NOMO-1 treated with DMSO at 0.1 percent for 48 hours (cell line): ENCODE measurements around the gene MAGEA2.
"Not testable (repeated sequence)": the region's sequence is repeated elsewhere in the genome, so short reads cannot be mapped to it uniquely, and the experiment has no call there.

ENCODE experiments used
- DNase-seq: peaks from one replicate; lab custom pipeline; 2025; ENCODE audit not compliant: unreplicated experiment; lab: John Stamatoyannopoulos, UW

Gene MAGEA2, protein sequence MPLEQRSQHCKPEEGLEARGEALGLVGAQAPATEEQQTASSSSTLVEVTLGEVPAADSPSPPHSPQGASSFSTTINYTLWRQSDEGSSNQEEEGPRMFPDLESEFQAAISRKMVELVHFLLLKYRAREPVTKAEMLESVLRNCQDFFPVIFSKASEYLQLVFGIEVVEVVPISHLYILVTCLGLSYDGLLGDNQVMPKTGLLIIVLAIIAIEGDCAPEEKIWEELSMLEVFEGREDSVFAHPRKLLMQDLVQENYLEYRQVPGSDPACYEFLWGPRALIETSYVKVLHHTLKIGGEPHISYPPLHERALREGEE

DNA sequence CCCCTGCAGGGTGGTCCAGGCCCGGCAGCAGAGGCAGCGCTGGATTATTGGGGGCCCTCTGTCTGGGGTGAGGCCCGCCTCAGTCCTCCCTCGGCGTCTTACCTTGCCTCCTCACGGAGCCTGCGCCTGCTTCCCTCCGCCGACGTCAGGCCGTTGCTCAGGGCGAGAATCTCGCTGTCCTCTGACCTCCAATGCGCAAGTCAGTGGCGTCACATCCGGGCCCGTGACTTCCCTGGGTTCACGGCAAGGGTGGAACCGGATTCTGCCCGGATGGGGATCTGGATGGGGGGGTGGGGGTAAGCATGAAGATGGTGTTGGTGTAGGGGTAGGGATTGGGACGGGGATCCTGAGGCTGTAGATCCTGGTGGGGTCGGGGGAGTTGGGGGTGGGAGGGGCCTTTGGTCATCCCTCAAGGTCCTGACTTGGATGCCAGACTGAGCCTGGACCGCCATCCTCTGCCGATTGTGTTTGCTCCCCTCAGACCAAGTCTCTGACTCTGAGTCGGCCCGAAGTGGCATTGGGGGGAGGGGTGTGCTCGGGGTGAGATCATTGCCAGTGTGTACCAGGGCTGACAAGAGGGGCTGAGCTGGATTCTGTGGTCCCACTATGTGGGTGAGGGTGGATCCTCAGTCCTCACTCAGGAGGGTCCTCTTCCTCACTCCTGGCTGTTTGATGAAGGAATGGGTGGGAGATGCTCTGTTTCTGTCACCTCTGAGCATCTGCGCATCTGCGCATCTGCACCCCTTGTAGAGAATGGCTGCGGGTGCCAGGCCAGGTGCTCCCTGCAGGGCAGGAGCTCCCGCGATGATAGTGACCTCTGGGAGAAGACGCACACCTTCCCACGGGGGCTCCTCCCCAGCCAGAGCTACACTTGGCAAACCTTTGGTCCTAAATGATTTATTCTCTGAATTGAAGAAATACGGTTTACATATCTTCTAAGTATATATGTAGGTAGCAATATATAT lies at the start of gene MAGEA2:
Gene MAGEA2 (minus strand): TSS at position 157 of the 965 bp plus-strand sequence. CDS start 2,479 bp downstream, outside the sequence.
- not testable (repeated sequence) for DNase-seq

DNA sequence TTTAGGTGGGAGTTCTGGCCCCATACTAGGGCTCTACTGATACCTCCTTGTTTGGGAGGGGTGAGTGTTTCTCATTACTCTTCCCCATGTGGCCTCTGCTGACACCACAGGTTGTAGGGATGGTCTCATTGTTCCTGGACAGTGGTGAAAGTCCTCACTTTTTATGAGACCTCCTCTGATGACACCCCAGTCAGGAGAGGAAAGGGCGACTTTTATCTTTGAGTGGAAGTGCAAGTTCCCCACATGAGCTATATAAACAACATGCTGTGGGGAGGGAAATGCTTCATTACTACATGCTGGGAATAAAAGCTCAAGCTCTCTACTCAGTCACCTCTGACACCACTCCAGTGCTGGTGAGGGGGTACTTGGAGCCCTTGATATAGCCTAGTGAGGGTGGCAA lies 45.3 kb upstream of the MAGEA2 start:
- no peak for DNase-seq

DNA sequence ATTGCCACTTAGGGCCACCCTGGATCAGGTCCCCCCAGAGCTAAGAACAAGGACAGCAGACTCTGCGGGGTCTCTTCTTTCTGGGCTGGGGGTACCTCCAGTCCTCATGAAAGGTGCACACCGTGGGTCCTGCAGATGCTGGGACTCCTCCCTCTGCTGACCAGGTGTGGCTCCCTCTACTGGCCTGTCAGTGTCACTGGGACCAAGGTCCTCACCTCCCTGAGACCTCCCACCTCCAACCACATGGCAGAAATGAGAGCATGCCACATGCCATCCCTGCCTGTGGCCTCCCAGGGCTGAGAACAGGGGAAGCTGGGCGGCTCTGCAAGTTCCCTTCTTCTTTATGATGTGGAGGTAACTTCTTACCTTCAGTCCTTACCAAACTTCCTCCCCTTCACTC lies 33.4 kb upstream of the MAGEA2 start:
- DNase-seq, result not testable (repeated sequence)

DNA sequence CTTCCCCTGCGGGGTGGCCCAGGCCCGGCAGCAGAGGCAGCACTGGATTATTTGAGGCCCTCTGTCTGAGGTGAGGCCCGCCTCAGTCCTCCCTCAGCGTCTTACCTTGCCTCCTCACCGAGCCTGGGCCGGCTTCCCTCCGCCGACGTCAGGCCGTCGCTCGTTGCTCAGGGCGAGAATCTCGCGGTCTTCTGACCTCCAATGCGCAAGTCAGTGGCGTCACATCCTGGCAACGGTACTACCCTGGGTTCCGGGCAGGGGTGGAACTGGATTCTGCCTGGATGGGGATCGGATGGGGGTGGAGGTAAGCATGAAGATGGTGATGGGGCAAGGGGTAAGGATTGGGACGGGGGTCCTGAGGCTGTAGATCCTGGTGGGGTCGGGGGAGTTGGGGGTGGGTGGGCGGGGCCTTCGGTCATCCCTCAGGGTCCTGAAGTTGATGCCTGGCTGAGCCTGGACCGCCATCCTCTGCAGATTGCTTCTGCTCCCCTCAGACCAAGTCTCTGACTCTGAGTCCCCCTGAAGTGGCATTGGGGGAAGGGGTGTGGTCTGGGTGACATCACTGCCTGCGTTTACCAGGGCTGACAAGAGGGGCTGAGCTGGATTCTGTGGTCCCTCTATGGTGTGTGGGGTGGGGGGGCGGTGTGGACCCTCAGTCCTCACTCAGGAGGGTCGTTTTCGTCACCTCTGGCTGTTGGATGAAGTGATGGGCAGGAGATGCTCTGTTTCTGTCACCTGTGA lies 16.1 kb upstream of the MAGEA2 start, which contains the start of gene MAGEA6:
Gene MAGEA6 (minus strand): TSS at position 141 of the 741 bp plus-strand sequence. CDS start 2,039 bp downstream, outside the sequence.
- DNase-seq, result not testable (repeated sequence)

DNA sequence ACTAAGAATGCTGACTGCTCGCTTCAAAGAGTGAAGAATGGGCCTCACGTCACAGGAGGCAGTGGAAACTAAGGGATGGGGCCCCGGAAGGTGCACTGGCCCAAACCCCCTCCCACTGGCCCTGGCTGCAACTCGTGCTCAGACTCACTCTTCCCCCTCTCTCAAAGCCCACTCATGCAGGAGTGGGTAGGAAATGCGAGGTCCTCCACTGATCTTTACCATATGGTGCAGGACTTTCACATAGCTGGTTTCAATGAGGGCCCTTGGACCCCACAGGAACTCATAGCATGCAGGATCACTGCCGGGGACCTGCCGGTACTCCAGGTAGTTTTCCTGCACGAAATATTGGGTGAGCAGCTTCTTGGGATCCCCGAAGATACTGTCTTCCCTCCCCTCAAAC lies 12.9 kb upstream of the MAGEA2 start:
- not testable (repeated sequence) for DNase-seq

DNA sequence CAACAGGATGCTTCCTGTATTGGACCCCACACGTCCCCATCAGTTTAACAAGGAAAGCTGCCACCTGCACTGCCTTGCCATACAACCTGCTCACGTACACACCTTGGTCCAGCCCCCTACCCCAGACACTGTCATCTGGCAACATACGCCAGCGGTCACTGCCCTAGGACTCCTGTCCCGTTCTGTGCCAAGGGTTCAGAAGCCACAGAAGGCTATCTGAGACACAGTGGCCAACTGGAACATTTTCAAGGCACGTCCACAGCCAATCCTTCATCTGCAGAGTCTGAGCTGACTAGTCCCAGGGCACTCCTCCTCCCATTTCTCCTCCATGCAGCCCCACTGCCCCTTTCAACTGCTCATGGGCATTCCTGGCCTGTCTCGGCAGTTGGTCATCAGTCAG lies 7.9 kb upstream of the MAGEA2 start:
- not testable (repeated sequence) for DNase-seq

DNA sequence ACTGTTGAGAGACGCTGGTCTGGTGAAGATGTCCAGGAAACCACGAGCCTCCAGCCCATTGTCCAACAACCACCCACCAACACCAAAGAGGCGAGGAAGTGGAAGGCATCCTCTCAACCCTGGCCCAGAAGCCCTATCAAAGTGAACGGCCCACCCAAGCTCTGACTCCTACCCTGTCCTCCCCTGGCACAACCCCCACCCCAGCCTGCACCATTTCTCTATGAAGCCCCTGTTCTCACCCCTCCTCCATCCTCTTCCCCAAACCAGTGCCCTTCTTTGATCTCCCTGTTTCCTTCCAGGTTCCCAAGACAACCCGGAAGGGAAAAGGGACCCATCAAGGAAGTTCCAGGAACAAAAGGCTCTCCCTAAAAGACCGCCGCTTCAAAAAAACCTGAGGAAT lies 5.9 kb upstream of the MAGEA2 start:
- not testable (repeated sequence) for DNase-seq

DNA sequence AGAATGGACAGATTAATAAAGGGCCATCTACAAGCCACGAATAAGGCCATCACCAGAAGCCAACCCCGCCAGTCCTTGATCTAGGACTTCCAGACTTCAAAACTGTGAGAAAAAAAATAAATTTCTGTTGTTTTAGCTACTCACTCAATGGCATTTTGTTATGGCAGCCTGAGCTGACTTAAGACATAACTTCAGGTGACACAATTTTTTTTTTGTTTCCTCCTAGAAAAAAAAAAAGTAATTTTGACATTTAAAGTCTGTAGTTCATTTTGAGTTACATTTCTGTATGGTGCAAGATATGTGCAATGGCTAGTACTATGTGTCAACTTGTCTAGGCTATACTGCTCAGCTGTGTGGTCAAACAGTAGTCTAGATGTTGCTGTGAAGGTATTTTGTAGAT lies 5.3 kb upstream of the MAGEA2 start, which contains the start of gene CSAG3:
Gene CSAG3 (plus strand): TSS at position 301 of the 400 bp plus-strand sequence.
- not testable (repeated sequence) for DNase-seq

DNA sequence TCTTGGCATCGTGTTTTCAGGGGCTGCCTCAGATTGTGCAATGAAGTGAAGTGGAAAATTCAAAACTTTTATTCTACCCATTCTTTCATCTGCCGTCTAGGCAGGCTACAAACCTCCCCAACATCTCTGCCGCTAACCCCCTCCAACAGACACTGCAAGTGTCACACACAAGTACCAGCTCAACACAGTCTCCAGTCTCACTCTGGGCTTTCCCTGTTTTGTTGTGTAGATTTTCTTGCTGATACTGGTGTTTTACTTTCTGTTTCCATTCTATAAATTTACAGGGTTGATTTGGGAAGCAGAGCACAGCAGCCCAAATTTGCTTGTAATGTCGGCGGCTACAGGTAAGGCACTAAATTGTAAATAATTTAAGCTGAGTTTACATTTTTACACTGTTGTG lies 1.2 kb upstream of the MAGEA2 start:
- not testable (repeated sequence) for DNase-seq

DNA sequence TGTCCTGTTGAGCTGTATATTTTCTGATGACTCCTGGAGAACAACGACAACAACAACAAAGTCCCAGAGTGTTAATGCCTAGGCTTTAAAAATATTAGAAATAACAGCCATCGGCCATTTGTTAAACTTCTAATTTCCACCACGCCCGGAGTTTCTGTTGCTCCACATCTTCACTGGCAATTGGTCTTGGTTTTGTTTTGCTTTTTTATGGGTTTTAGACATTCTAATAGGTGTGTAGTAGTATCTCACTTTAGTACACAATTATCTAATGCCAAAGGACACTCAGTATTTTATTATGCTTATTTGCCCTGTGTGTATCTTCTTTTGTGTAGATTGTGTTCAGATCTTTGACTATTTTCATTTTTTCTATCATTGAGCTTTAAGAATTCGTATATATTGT lies 15.1 kb downstream of the MAGEA2 start:
- DNase-seq, result no peak

DNA sequence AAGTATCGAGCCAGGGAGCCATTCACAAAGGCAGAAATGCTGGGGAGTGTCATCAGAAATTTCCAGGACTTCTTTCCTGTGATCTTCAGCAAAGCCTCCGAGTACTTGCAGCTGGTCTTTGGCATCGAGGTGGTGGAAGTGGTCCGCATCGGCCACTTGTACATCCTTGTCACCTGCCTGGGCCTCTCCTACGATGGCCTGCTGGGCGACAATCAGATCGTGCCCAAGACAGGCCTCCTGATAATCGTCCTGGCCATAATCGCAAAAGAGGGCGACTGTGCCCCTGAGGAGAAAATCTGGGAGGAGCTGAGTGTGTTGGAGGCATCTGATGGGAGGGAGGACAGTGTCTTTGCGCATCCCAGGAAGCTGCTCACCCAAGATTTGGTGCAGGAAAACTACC lies 17.1 kb downstream of the MAGEA2 start:
- not testable (repeated sequence) for DNase-seq

DNA sequence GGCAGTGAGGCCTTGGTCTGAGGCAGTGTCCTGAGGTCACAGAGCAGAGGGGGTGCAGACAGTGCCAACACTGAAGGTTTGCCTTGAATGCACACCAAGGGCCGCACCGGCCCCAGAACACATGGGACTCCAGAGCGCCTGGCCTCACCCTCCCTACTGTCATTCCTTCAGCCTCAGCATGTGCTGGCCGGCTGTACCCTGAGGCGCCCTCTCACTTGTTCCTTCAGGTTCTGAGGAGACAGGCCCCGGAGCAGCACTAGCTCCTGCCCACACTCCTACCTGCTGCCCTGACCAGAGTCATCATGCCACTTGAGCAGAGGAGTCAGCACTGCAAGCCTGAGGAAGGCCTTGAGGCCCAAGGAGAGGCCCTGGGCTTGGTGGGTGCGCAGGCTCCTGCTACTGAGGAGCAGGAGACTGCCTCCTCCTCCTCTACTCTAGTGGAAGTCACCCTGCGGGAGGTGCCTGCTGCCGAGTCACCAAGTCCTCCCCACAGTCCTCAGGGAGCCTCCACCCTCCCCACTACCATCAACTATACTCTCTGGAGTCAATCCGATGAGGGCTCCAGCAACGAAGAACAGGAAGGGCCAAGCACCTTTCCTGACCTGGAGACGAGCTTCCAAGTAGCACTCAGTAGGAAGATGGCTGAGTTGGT lies 17.7 kb downstream of the MAGEA2 start:
- DNase-seq, result no peak

DNA sequence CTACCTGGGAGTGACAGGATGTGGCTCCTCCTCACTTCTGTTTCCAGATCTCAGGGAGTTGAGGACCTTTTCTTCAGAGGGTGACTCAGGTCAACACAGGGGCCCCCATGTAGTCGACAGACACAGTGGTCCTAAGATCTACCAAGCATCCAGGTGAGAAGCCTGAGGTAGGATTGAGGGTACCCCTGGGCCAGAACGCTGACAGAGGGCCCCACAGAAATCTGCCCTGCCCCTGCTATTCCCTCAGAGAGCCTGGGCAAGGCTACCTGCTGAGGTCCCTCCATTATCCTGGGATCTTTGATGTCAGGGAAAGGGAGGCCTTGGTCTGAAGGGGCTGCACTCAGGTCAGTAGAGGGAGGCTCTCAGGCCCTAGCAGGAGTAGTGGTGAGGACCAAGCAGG lies 18.5 kb downstream of the MAGEA2 start:
- DNase-seq, result no peak

DNA sequence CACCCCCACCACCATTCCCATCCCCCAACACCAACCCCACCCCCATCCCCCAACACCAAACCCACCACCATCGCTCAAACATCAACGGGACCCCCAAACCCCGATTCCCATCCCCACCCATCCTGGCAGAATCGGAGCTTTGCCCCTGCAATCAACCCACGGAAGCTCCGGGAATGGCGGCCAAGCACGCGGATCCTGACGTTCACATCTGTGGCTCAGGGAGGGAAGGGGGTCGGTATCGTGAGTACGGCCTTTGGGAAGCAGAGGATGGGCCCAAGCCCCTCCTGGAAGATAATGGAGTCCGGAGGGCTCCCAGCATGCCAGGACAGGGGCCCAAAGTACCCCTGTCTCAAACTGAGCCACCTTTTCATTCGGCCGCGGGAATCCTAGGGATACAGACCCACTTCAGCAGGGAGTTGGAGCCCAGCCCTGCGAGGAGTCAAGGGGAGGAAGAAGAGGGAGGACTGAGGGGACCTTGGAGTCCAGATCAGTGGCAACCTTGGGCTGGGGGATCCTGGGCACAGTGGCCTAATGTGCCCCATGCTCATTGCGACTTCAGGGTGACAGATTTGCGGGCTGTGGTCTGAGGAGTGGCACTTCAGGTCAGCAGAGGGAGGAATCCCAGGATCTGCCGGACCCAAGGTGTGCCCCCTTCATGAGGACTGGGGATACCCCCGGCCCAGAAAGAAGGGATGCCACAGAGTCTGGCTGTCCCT lies 19.3 kb downstream of the MAGEA2 start:
- not testable (repeated sequence) for DNase-seq

DNA sequence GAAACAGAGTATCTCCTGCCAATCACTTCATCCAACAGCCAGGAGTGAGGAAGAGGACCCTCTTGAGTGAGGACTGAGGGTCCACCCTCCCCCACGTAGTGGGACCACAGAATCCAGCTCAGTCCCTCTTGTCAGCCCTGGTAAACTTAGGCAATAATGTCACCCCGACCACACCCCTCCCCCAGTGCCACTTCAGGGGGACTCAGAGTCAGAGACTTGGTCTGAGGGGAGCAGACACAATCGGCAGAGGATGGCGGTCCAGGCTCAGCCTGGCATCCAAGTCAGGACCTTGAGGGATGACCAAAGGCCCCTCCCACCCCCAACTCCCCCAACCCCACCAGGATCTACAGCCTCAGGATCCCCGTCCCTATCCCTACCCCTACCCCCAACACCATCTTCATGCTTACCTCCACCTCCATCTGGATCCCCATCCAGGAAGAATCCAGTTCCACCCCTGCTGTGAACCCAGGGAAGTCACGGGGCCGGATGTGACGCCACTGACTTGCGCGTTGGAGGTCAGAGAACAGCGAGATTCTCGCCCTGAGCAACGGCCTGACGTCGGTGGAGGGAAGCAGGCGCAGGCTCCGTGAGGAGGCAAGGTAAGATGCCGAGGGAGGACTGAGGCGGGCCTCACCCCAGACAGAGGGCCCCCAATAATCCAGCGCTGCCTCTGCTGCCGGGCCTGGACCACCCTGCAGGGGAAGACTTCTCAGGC lies 20.2 kb downstream of the MAGEA2 start, which contains the start of the genes CSAG1 and MAGEA12:
Gene CSAG1 (minus strand): TSS at position 461 of the 715 bp plus-strand sequence. CDS start 1,261 bp downstream, outside the sequence.
Gene MAGEA12 (plus strand): TSS at position 497 of the 715 bp plus-strand sequence. CDS start 2,405 bp downstream, outside the sequence.
- DNase-seq, result no peak

DNA sequence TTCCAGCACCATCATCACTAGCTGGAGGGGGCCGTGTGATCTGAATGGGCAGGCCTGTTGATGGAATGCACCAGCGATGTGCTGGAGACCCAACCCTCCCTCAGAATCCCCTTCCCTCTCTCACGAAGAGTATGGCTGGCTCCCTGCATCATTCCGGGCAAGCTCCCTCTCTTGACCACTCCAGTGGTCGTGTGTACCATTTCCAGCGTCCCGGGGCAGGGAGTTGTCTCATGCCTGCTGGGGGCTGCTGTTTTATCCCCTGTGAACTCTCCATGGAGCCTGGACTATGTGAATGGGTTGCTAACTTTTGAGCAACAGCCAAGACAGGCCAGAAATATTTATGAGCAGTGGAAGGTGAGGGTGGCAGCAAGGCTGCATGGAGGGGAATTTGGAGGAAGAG lies 28.2 kb downstream of the MAGEA2 start:
- DNase-seq, result no peak

DNA sequence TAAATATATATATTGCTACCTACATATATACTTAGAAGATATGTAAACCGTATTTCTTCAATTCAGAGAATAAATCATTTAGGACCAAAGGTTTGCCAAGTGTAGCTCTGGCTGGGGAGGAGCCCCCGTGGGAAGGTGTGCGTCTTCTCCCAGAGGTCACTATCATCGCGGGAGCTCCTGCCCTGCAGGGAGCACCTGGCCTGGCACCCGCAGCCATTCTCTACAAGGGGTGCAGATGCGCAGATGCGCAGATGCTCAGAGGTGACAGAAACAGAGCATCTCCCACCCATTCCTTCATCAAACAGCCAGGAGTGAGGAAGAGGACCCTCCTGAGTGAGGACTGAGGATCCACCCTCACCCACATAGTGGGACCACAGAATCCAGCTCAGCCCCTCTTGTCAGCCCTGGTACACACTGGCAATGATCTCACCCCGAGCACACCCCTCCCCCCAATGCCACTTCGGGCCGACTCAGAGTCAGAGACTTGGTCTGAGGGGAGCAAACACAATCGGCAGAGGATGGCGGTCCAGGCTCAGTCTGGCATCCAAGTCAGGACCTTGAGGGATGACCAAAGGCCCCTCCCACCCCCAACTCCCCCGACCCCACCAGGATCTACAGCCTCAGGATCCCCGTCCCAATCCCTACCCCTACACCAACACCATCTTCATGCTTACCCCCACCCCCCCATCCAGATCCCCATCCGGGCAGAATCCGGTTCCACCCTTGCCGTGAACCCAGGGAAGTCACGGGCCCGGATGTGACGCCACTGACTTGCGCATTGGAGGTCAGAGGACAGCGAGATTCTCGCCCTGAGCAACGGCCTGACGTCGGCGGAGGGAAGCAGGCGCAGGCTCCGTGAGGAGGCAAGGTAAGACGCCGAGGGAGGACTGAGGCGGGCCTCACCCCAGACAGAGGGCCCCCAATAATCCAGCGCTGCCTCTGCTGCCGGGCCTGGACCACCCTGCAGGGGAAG lies 39.5 kb downstream of the MAGEA2 start, which contains the start of gene MAGEA2B:
Gene MAGEA2B (plus strand): TSS at position 814 of the 973 bp plus-strand sequence. CDS start 2,479 bp downstream, outside the sequence.
- not testable (repeated sequence) for DNase-seq
